NB4 (cell line): Measurements from ENCODE around the gene PROX1.

ENCODE experiments used
- DNase-seq: peaks from one replicate; pipeline ENCODE4 v3.0.0; 2010; ENCODE audit warnings: low read depth
- H3K4me3 ChIP-seq: one replicate; pipeline ENCODE4 v1.5.1; 2011; ENCODE audit warnings: mild to moderate bottlenecking, low read depth, low read length, moderate library complexity
- CTCF ChIP-seq: IDR thresholded peaks from one replicate; pipeline ENCODE4 v1.5.1; 2012; ENCODE audit warnings: low read depth, low read length
- MAX ChIP-seq: IDR thresholded peaks from 2 replicates; pipeline ENCODE4 v1.6.1; 2011; ENCODE audit warnings: low read depth, low read length
- MYC ChIP-seq: IDR thresholded peaks from 2 replicates; pipeline ENCODE4 v1.6.1; 2011; ENCODE audit warnings: low read depth, low read length
- POLR2A ChIP-seq: IDR thresholded peaks from 2 replicates; pipeline ENCODE4 v1.6.1; 2011; ENCODE audit warnings: mild to moderate bottlenecking; ENCODE audit not compliant: insufficient read length; ENCODE audit errors: extremely low read depth

The PROX1 gene

GRCh38 chr1:213947200-213947801, 40.5 kb upstream of the PROX1 start:
- DNase-seq: no peak
- H3K4me3 ChIP-seq: no peak overlapping the region
- TF ChIP-seq CTCF (no peak), POLR2A (no peak)

GRCh38 chr1:213951876-213952275, 35.9 kb upstream of the PROX1 start:
- DNase-seq: no peak
- TF ChIP-seq CTCF (no peak), MAX (no peak), MYC (no peak), POLR2A (no peak)
- H3K4me3 ChIP-seq: no peak overlapping the region

- H3K4me3 ChIP-seq: no peak overlapping the region
- DNase-seq: no peak
- TF ChIP-seq MYC (no peak), POLR2A (no peak), MAX (no peak), CTCF (no peak)
Measured at GRCh38 chr1:213953806-213954205, 34.0 kb upstream of the PROX1 start.

- TF ChIP-seq MYC (no peak), CTCF (no peak), MAX (no peak), POLR2A (no peak)
- no peak for DNase-seq
- no peak overlapping the region for H3K4me3 ChIP-seq
Measured at GRCh38 chr1:213956295-213956770, 31.4 kb upstream of the PROX1 start.

GRCh38 chr1:213958346-213958745, 29.4 kb upstream of the PROX1 start:
- TF ChIP-seq MAX: no peak
- no peak for TF ChIP-seq POLR2A
- no peak for TF ChIP-seq CTCF
- no peak for TF ChIP-seq MYC
- H3K4me3 ChIP-seq: no peak overlapping the region
- no peak for DNase-seq

GRCh38 chr1:213960963-213961362, 26.8 kb upstream of the PROX1 start:
- no peak for TF ChIP-seq POLR2A
- TF ChIP-seq CTCF: no peak
- TF ChIP-seq MAX: no peak
- no peak for TF ChIP-seq MYC
- DNase-seq: no peak
- no peak overlapping the region for H3K4me3 ChIP-seq
